A549 (cell line): ENCODE measurements around the gene TBC1D14. TPM values are rescaled to one million over a fixed set of nuclear protein-coding genes. Genes with fewer than 3 reads are reported as not detected.
"Not testable (repeated sequence)": the region's sequence is repeated elsewhere in the genome, so short reads cannot be mapped to it uniquely, and the experiment has no call there.

Source experiments
- ATAC-seq, 2 experiments: fragments of 200-7000 bp in 1 of 2; fragments of >200 bp in 1 of 2; cut with Nextera tagmentation in 1 of 2; cut with Tn5 transposase in 1 of 2; 3 replicates each; pipeline versions ENCODE4 v1.8.0 to v1.9.1; 2018 to 2020; ENCODE audit warnings: mild to moderate bottlenecking in 1 of 2, moderate library complexity in 1 of 2
- CTCF ChIA-PET: fragments of 300-600 bp; sonication (Branson Sonifier 250); formaldehyde crosslinking; extraction: SDS; loops from one replicate; lab custom pipeline; 2021; ENCODE audit warnings: antibody characterized with exemption, inconsistent platforms; lab: Yijun Ruan, JAX
- POLR2A ChIA-PET: fragments of 350-600 bp; formaldehyde crosslinking; extraction: SDS; loops from one replicate; lab custom pipeline; 2021; ENCODE audit warnings: antibody characterized with exemption, inconsistent platforms; lab: Yijun Ruan, JAX
- DNase-seq, 2 experiments: peaks; one replicate each; pipeline versions ENCODE4 v3.0.0 to v3.0.0-alpha.2; 2011 to 2016; ENCODE audit warnings: low read depth in 1 of 2, low spot score in 1 of 2
- FAIRE-seq: peaks from 2 replicates; lab custom pipeline; 2011; peaks lifted over from hg19 to GRCh38; lab: Jason Lieb, UNC
- H3K27ac ChIP-seq, 2 experiments: fragments of >200 bp; sonication (Bioruptor Twin); formaldehyde crosslinking; 3 replicates each; pipeline ENCODE4 v1.5.1; 2016 to 2017
- H3K4me1 ChIP-seq: fragments of >200 bp; sonication (Bioruptor Twin); formaldehyde crosslinking; 3 replicates; pipeline ENCODE4 v1.6.1; 2016
- H3K4me2 ChIP-seq: fragments of >200 bp; sonication (Bioruptor Twin); formaldehyde crosslinking; 3 replicates; pipeline ENCODE4 v1.6.1; 2016
- H3K4me3 ChIP-seq: fragments of >200 bp; sonication (Bioruptor Twin); formaldehyde crosslinking; 3 replicates; pipeline ENCODE4 v1.5.1; 2016
- H3K9me3 ChIP-seq: fragments of >200 bp; sonication (Bioruptor Twin); formaldehyde crosslinking; 3 replicates; pipeline ENCODE4 v1.6.1; 2016
- CBX2 ChIP-seq: fragments of 200-600 bp; sonication (generic); IDR thresholded peaks from 2 replicates; pipeline ENCODE4 v1.6.1; 2016; ENCODE audit warnings: low read depth, mild to moderate bottlenecking, borderline replicate concordance
- CTCF ChIP-seq: fragments of >200 bp; sonication (Bioruptor Twin); formaldehyde crosslinking; IDR thresholded peaks from 3 replicates; pipeline ENCODE4 v1.5.1; 2016
- EHF ChIP-seq: fragments of 250-450 bp; sonication (Bioruptor Pico); IDR thresholded peaks from 2 replicates; pipeline ENCODE4 v1.5.0; 2020; ENCODE audit warnings: mild to moderate bottlenecking
- EHMT2 ChIP-seq: fragments of 200-600 bp; sonication (generic); IDR thresholded peaks from 2 replicates; pipeline ENCODE4 v1.6.1; 2016; ENCODE audit warnings: antibody characterized with exemption, low read depth, mild to moderate bottlenecking, moderate library complexity
- FOXS1 ChIP-seq: fragments of 250-450 bp; sonication (Bioruptor Pico); IDR thresholded peaks from 2 replicates; pipeline ENCODE4 v1.5.0; 2020; ENCODE audit warnings: mild to moderate bottlenecking, moderate library complexity
- HES2 ChIP-seq: fragments of >200 bp; sonication (Bioruptor Twin); formaldehyde crosslinking; IDR thresholded peaks from 2 replicates; pipeline ENCODE4 v1.6.1; 2016
- HOXB13 ChIP-seq: fragments of 250-450 bp; sonication (Bioruptor Pico); IDR thresholded peaks from 2 replicates; pipeline ENCODE4 v1.5.0; 2020; ENCODE audit warnings: low read depth, mild to moderate bottlenecking, moderate library complexity
- HOXB5 ChIP-seq: fragments of 250-450 bp; sonication (Bioruptor Pico); IDR thresholded peaks from 2 replicates; pipeline ENCODE4 v1.5.0; 2020; ENCODE audit warnings: mild to moderate bottlenecking, moderate library complexity
- KDM5A ChIP-seq: fragments of 200-600 bp; sonication (generic); IDR thresholded peaks from 2 replicates; pipeline ENCODE4 v1.6.1; 2016; ENCODE audit warnings: antibody characterized with exemption, mild to moderate bottlenecking
- MAX ChIP-seq: IDR thresholded peaks from 2 replicates; pipeline ENCODE4 v1.6.1; 2012
- MAZ ChIP-seq: fragments of 150-350 bp; IDR thresholded peaks from 2 replicates; pipeline ENCODE4 v1.6.1; 2014; ENCODE audit warnings: antibody characterized with exemption, low read depth, low read length, borderline replicate concordance
- NR3C1 ChIP-seq: fragments of >200 bp; sonication (Bioruptor Twin); formaldehyde crosslinking; IDR thresholded peaks from 3 replicates; pipeline ENCODE4 v1.6.1; 2017
- PHF8 ChIP-seq: fragments of 200-600 bp; sonication (generic); IDR thresholded peaks from 2 replicates; pipeline ENCODE4 v1.6.1; 2016; ENCODE audit warnings: low read depth, mild to moderate bottlenecking, antibody characterized with exemption, moderate library complexity, borderline replicate concordance
- RAD21 ChIP-seq, 2 experiments: fragments of >200 bp in 1 of 2; sonication (Bioruptor Twin) in 1 of 2; formaldehyde crosslinking in 1 of 2; IDR thresholded peaks in 1 of 2; conservative IDR thresholded peaks in 1 of 2; 2 replicates in 1 of 2; 3 replicates in 1 of 2; pipeline ENCODE4 v1.6.1; 2012 to 2018; ENCODE audit warnings: inconsistent platforms in 1 of 2
- RCOR1 ChIP-seq: fragments of 150-350 bp; IDR thresholded peaks from 2 replicates; pipeline ENCODE4 v1.6.1; 2014; ENCODE audit warnings: antibody characterized with exemption, low read length, low read depth
- TP53 ChIP-seq: fragments of 250-450 bp; sonication (Bioruptor Pico); IDR thresholded peaks from 2 replicates; pipeline ENCODE4 v1.5.0; 2021; ENCODE audit warnings: mild to moderate bottlenecking, moderate library complexity
- USF2 ChIP-seq: fragments of 450-650 bp; IDR thresholded peaks from 2 replicates; pipeline ENCODE4 v1.6.1; 2014; ENCODE audit warnings: antibody characterized with exemption
- ZC3H11A ChIP-seq: fragments of 450-650 bp; IDR thresholded peaks from 2 replicates; pipeline ENCODE4 v1.6.1; 2014; ENCODE audit warnings: antibody characterized with exemption, mild to moderate bottlenecking
- WGBS: methylation state at CpG from one replicate; pipeline ENCODE4 v1.1.6; 2017; ENCODE audit errors: missing lambda C conversion rate; 5-methylcytosine and 5-hydroxymethylcytosine counted together
- polyA plus RNA-seq, 4 experiments: library from polyadenylated mRNA; depleted of rRNA in 3 of 4; stranded (reverse); fragments of >200 nt; fragmentation: RNase III in 1 of 4; extraction: RNeasy Plus Mini Kit Qiagen cat#74134 plus additional on column Dnase treatment in 1 of 4; gene quantifications; 2 replicates in 3 of 4; 3 replicates in 1 of 4; pipeline ENCODE4 v1.2.3, GENCODE V29; 2011 to 2017

The TBC1D14 gene
- polyA plus RNA-seq, 2 of the 4 experiments (the other 2 are of a cell fraction): 30.2 to 39.0 TPM

GRCh38 chr4:6905516-6906445 is 3.8 kb upstream of the TBC1D14 start:
- FAIRE-seq (no peak), ATAC-seq (no peak), DNase-seq (no peak)
- no peaks in the 10 kb centered on the region for H3K9me3 ChIP-seq
- no peak for TF ChIP-seq HOXB13 (CRISPR knock-in tag)
- no peak for TF ChIP-seq EHMT2
- no peak for TF ChIP-seq EHF (CRISPR knock-in tag)
- TF ChIP-seq MAZ: no peak
- no peak for TF ChIP-seq ZC3H11A
- TF ChIP-seq USF2: no peak
- no peak for TF ChIP-seq KDM5A
- no peak for TF ChIP-seq PHF8
- TF ChIP-seq HES2: no peak
- TF ChIP-seq HOXB5 (CRISPR knock-in tag): no peak
- no peak for TF ChIP-seq NR3C1
- no peak for TF ChIP-seq FOXS1 (CRISPR knock-in tag)
- no peak for TF ChIP-seq MAX
- TF ChIP-seq CBX2: no peak
- TF ChIP-seq TP53: no peak
- H3K4me2 ChIP-seq: no peak overlapping the region
- peaks cover 15% of the 10 kb centered on the region for H3K4me1 ChIP-seq
- CTCF ChIA-PET: interaction anchor here (1.0 to 1.9 kb wide), 5 partner anchors 10 to 185 kb away, joined by 3 to 4 read pairs (median 4); no protein-coding TSS in a partner anchor
- WGBS: 96% methylated on average over 7 of the region's 13 CpGs
- no peak overlapping the region for H3K4me3 ChIP-seq
- POLR2A ChIA-PET: interaction anchor here (0.9 kb wide), 1 partner anchor 12 kb away, joined by 3 read pairs; no protein-coding TSS in a partner anchor
- H3K27ac ChIP-seq: peak overlapping the region in 1 of 2 experiments; percentile 33; a peak in 1 of 6 replicates

- H3K27ac ChIP-seq, H3K4me3 ChIP-seq, ATAC-seq, DNase-seq, H3K4me2 ChIP-seq, H3K9me3 ChIP-seq, FAIRE-seq: not testable (repeated sequence)
- ChIA-PET CTCF (interaction anchor here (1.0 to 1.9 kb wide), 7 partner anchors 10 to 186 kb away, joined by 3 to 6 read pairs (median 4); no protein-coding TSS in a partner anchor), POLR2A (interaction anchor here (0.9 kb wide), 1 partner anchor 13 kb away, joined by 3 read pairs; no protein-coding TSS in a partner anchor)
- 66% methylated on average over 5 of the region's 6 CpGs for WGBS
- H3K4me1 ChIP-seq: peaks cover 22% of the 10 kb centered on the region
These were observed 3.1 kb upstream of the TBC1D14 start for GRCh38 chr4:6906486-6906885.

GRCh38 chr4:6907658-6908191 is 1.9 kb upstream of the TBC1D14 start:
- ChIA-PET CTCF (interaction anchor here (0.6 to 2.3 kb wide), 19 partner anchors 8 to 188 kb away, joined by 3 to 10 read pairs (median 4); partner anchors contain the start of gene TADA2B), POLR2A (no interaction called here)
- Histone ChIP-seq H3K9me3 (no peaks in the 10 kb centered on the region), H3K4me3 (no peak overlapping the region), H3K4me1 (peaks cover 27% of the 10 kb centered on the region), H3K4me2 (peak overlapping the region; percentile 92; the same call in 1 of the 3 replicates), H3K27ac (peak overlapping the region in 1 of 2 experiments; percentile 98; a peak in 2 of 6 replicates)
- TF ChIP-seq RAD21 (conservative IDR thresholded peaks at IDR 0.05 in 1 of 2, IDR thresholded peaks at IDR 0.05 in 1 of 2) (peak; percentile 38 to 55; a peak in 4 of 5 replicates), RCOR1 (no peak), CTCF (peak; percentile 24; the same call in 2 of the 3 replicates)
- peak; percentile 19 to 32 for DNase-seq
- no peak for FAIRE-seq
- whole genome bisulfite sequencing: 67% methylated on average over 20 of the region's 22 CpGs
- ATAC-seq: peak in 1 of 2 experiments; percentile 29; a peak in 2 of 6 replicates
